B cell (primary cell): ENCODE data around the gene PCSK6. TPM values are rescaled to one million over a fixed set of nuclear protein-coding genes. Genes with fewer than 3 reads are reported as not detected.

ENCODE experiments used
- ATAC-seq: fragments of 200-7000 bp; cut with Tn5 transposase; one replicate; pipeline ENCODE4 v1.10.0; 2021; ENCODE audit warnings: low read depth, mild to moderate bottlenecking, moderate number of reproducible peaks, moderate library complexity
- CTCF ChIA-PET: fragments of 350-600 bp; sonication (Branson Sonifier 250); formaldehyde crosslinking; loops from one replicate; lab custom pipeline; 2021; ENCODE audit warnings: antibody characterized with exemption, inconsistent platforms; lab: Charles Lee
- POLR2A ChIA-PET: fragments of 350-600 bp; sonication (Branson Sonifier 250); formaldehyde crosslinking; loops from one replicate; lab custom pipeline; 2021; ENCODE audit warnings: antibody characterized with exemption; lab: Charles Lee
- DNase-seq: peaks from one replicate; pipeline ENCODE4 v3.0.0; 2013
- H2AFZ ChIP-seq: 2 replicates; pipeline ENCODE4 v1.6.1; 2012; ENCODE audit warnings: mild to moderate bottlenecking, low read depth, low read length; ENCODE audit not compliant: insufficient read depth, poor library complexity, severe bottlenecking
- H3K27ac ChIP-seq, 2 donors: 1 replicate in 1 of 2; 2 replicates in 1 of 2; pipeline ENCODE4 v1.5.1; 2012 to 2013; ENCODE audit warnings: low read length in 2 of 2, mild to moderate bottlenecking in 2 of 2, moderate library complexity in 1 of 2
- H3K27me3 ChIP-seq, 4 experiments: fragments of 200-600 bp in 1 of 4; sonication (generic) in 1 of 4; replicated peaks in 1 of 4; 1 replicate in 2 of 4; 2 replicates in 2 of 4; pipeline versions ENCODE4 v1.6.1 to v1.7.0; 2013 to 2016; ENCODE audit warnings: low read length in 3 of 4, mild to moderate bottlenecking in 2 of 4, mixed read lengths in 1 of 4, moderate library complexity in 1 of 4; ENCODE audit not compliant: insufficient read depth in 4 of 4, control insufficient read depth in 3 of 4; ENCODE audit errors: control extremely low read depth in 1 of 4
- H3K36me3 ChIP-seq, 2 experiments: replicated peaks in 1 of 2; 1 replicate in 1 of 2; 2 replicates in 1 of 2; pipeline versions ENCODE4 v1.6.1 to v1.7.1; 2013; ENCODE audit warnings: low read length in 1 of 2; ENCODE audit not compliant: insufficient read depth in 2 of 2, control insufficient read depth in 1 of 2; ENCODE audit errors: control extremely low read depth in 1 of 2, extremely low read depth in 1 of 2
- H3K4me1 ChIP-seq, 2 donors: fragments of 200-600 bp in 1 of 2; sonication (generic) in 1 of 2; 1 replicate in 1 of 2; 2 replicates in 1 of 2; pipeline versions ENCODE4 v1.5.1 to v1.6.1; 2013 to 2017; ENCODE audit warnings: low read length in 2 of 2; ENCODE audit not compliant: control insufficient read depth in 2 of 2, insufficient read depth in 2 of 2
- H3K4me2 ChIP-seq: replicated peaks from 2 replicates; pipeline ENCODE3; 2012; ENCODE audit warnings: mild to moderate bottlenecking, low read depth, low read length; ENCODE audit not compliant: poor library complexity, severe bottlenecking
- H3K4me3 ChIP-seq, 5 experiments: fragments of 200-600 bp in 1 of 5; sonication (generic) in 1 of 5; 1 replicate in 3 of 5; 2 replicates in 2 of 5; pipeline versions ENCODE4 v1.5.1 to v1.7.0; 2011 to 2016; ENCODE audit warnings: low read length in 4 of 5, mild to moderate bottlenecking in 4 of 5, low read depth in 2 of 5, control low read depth in 1 of 5, moderate library complexity in 1 of 5; ENCODE audit not compliant: insufficient read depth in 1 of 5; ENCODE audit errors: control extremely low read depth in 1 of 5, extremely low read depth in 1 of 5
- H3K79me2 ChIP-seq: fragments of 200-600 bp; sonication (generic); one replicate; pipeline ENCODE4 v1.6.0; 2016; ENCODE audit warnings: low read length; ENCODE audit not compliant: control insufficient read depth, insufficient read depth
- H3K9ac ChIP-seq: fragments of 200-600 bp; sonication (generic); 2 replicates; pipeline ENCODE4 v1.6.1; 2017; ENCODE audit warnings: mild to moderate bottlenecking, low read length, moderate library complexity
- H3K9me3 ChIP-seq, 3 donors: one replicate each; pipeline versions ENCODE4 v1.6.1 to v1.7.1; 2013; ENCODE audit warnings: low read length in 2 of 3; ENCODE audit not compliant: control insufficient read depth in 2 of 3, insufficient read depth in 1 of 3; ENCODE audit errors: control extremely low read depth in 1 of 3
- H4K20me1 ChIP-seq: 2 replicates; pipeline ENCODE4 v1.6.0; 2012; ENCODE audit warnings: mild to moderate bottlenecking, low read length; ENCODE audit not compliant: insufficient read depth, control insufficient read depth, poor library complexity, severe bottlenecking
- H3K27ac Mint-ChIP-seq: one replicate; pipeline ENCODE4 v1.8.0; 2021; ENCODE audit warnings: mixed read lengths
- H3K27me3 Mint-ChIP-seq: one replicate; pipeline ENCODE4 v1.8.0; 2021; ENCODE audit warnings: mixed read lengths
- H3K4me1 Mint-ChIP-seq: one replicate; pipeline ENCODE4 v1.8.0; 2021; ENCODE audit warnings: mixed read lengths
- H3K4me3 Mint-ChIP-seq: one replicate; pipeline ENCODE4 v1.8.0; 2021; ENCODE audit warnings: mixed read lengths
- H3K9me3 Mint-ChIP-seq: one replicate; pipeline ENCODE4 v1.8.0; 2022; ENCODE audit warnings: mixed read lengths; ENCODE audit not compliant: insufficient read depth
- CTCF ChIP-seq: fragments of 200-600 bp; IDR thresholded peaks from one replicate; pipeline ENCODE4 v1.8.0; 2022; ENCODE audit warnings: antibody characterized with exemption, mild to moderate bottlenecking
- EZH2 ChIP-seq: IDR thresholded peaks from 2 replicates; pipeline ENCODE4 v1.6.1; 2012; ENCODE audit warnings: borderline replicate concordance, low read depth, mild to moderate bottlenecking, moderate library complexity, low read length; ENCODE audit not compliant: insufficient read depth, poor library complexity, severe bottlenecking
- WGBS: methylation state at CpG from one replicate; pipeline ENCODE4 v1.1.5; 2013; ENCODE audit warnings: missing lambda C conversion rate; ENCODE audit not compliant: insufficient coverage; 5-methylcytosine and 5-hydroxymethylcytosine counted together
- intact Hi-C: fragments of 100-400 bp; cut with micrococcal nuclease; formaldehyde crosslinking; loops from one replicate; pipeline ENCODE4 v1.10.0; 2022
- polyA plus RNA-seq: library from polyadenylated mRNA; depleted of rRNA; stranded (reverse); fragments of >200 nt; gene quantifications from 2 replicates; pipeline ENCODE4 v1.2.3, GENCODE V29; 2012
- total RNA-seq, 2 donors: library from RNA; stranded (reverse); fragments of 120-200 nt in 1 of 2; gene quantifications; 1 replicate in 1 of 2; 2 replicates in 1 of 2; pipeline versions ENCODE4 v1.2.3 to v1.2.4, GENCODE V29; 2013 to 2022

Gene PCSK6
- total and polyA plus RNA-seq, 2 donors (not counting 1 experiment from before 2014, with no cell fraction given): 0.66 to 1.6 TPM

GRCh38 chr15:101452572-101452971, 36.9 kb downstream of the PCSK6 start:
- H3K4me1 ChIP-seq: peaks cover 6 to 9% of the 10 kb centered on the region in 2 donors
- ATAC-seq (no peak), DNase-seq (no peak)
- peaks cover 0 to 3% (median 0%) of the 10 kb centered on the region in 3 donors for H3K9me3 ChIP-seq
- CTCF ChIA-PET: no interaction called here
- Mint-ChIP-seq H3K4me3 (no peak overlapping the region), H3K4me1 (peaks cover 10% of the 10 kb centered on the region), H3K27me3 (peaks cover 31% of the 10 kb centered on the region), H3K9me3 (no peaks in the 10 kb centered on the region), H3K27ac (no peak overlapping the region)
- H3K4me3 ChIP-seq: no peak overlapping the region
- no peak overlapping the region for H3K27ac ChIP-seq
- POLR2A ChIA-PET: no interaction called here
- TF ChIP-seq EZH2 (no peak), CTCF (no peak)
- H3K27me3 ChIP-seq: peaks cover 0 to 39% (median 3%) of the 10 kb centered on the region in 4 experiments
- no peak overlapping the region for H3K4me2 ChIP-seq
- 84% methylated on average over 8 of the region's 11 CpGs for WGBS
- H3K9ac ChIP-seq: no peak overlapping the region
- intact Hi-C loops: no loop called here
- H4K20me1 ChIP-seq: no peaks in the 10 kb centered on the region
- H3K36me3 ChIP-seq: no peaks in the 10 kb centered on the region
- no peak overlapping the region for H2AFZ ChIP-seq
- H3K79me2 ChIP-seq: no peaks in the 10 kb centered on the region

GRCh38 chr15:101451846-101452245, 37.7 kb downstream of the PCSK6 start:
- no peak overlapping the region for H3K4me3 Mint-ChIP-seq
- Histone ChIP-seq H3K79me2 (no peaks in the 10 kb centered on the region), H3K4me2 (peak overlapping the region; percentile 23), H3K9ac (no peak overlapping the region), H3K9me3 (peaks cover 0 to 3% (median 0%) of the 10 kb centered on the region in 3 donors), H2AFZ (peak overlapping the region; percentile 36), H3K27me3 (peaks cover 0 to 39% (median 3%) of the 10 kb centered on the region in 4 experiments), H3K27ac (no peak overlapping the region), H3K4me1 (peaks cover 6 to 9% of the 10 kb centered on the region in 2 donors), H3K36me3 (no peaks in the 10 kb centered on the region), H3K4me3 (no peak overlapping the region), H4K20me1 (no peaks in the 10 kb centered on the region)
- peaks cover 10% of the 10 kb centered on the region for H3K4me1 Mint-ChIP-seq
- intact Hi-C loops: no loop called here
- H3K27ac Mint-ChIP-seq: no peak overlapping the region
- POLR2A ChIA-PET: no interaction called here
- H3K27me3 Mint-ChIP-seq: peaks cover 31% of the 10 kb centered on the region
- ATAC-seq (no peak), DNase-seq (no peak)
- no peaks in the 10 kb centered on the region for H3K9me3 Mint-ChIP-seq
- no peak for TF ChIP-seq EZH2
- no peak for TF ChIP-seq CTCF
- WGBS: 80% methylated on average over 1 of the region's 3 CpGs
- CTCF ChIA-PET: no interaction called here
